AG04450 (cell line): ENCODE data around the gene RAPGEF2. TPM values are rescaled to one million over a fixed set of nuclear protein-coding genes. Genes with fewer than 3 reads are reported as not detected.
"Not testable (repeated sequence)": the region's sequence is repeated elsewhere in the genome, so short reads cannot be mapped to it uniquely, and the experiment has no call there.

Experiments used
- CTCF ChIA-PET: fragments of 300-600, 350-600 bp; formaldehyde crosslinking; extraction: SDS; loops from one replicate; lab custom pipeline; 2022; ENCODE audit warnings: antibody characterized with exemption, inconsistent platforms; lab: Charles Lee
- POLR2A ChIA-PET: fragments of 350-600 bp; formaldehyde crosslinking; extraction: SDS; loops from one replicate; lab custom pipeline; 2021; ENCODE audit warnings: antibody characterized with exemption, inconsistent platforms; lab: Yijun Ruan, JAX
- DNase-seq: peaks from one replicate; pipeline ENCODE4 v3.0.0-alpha.2; 2011; ENCODE audit warnings: low read depth, low spot score
- H3K27ac ChIP-seq: one replicate; pipeline ENCODE4 v1.5.1; 2012; ENCODE audit warnings: low read depth, low read length, control low read depth
- H3K27me3 ChIP-seq: one replicate; pipeline ENCODE4 v1.6.0; 2012; ENCODE audit warnings: low read length; ENCODE audit not compliant: control insufficient read depth, insufficient read depth
- H3K4me3 ChIP-seq: 2 replicates; pipeline ENCODE4 v1.5.1; 2011; ENCODE audit warnings: mild to moderate bottlenecking, low read depth, low read length, control low read depth
- H3K9me3 ChIP-seq: 2 replicates; pipeline ENCODE4 v1.5.1; 2012; ENCODE audit warnings: low read length; ENCODE audit not compliant: control insufficient read depth, insufficient read depth
- CTCF ChIP-seq: IDR thresholded peaks from 2 replicates; pipeline ENCODE4 v1.5.1; 2011; ENCODE audit warnings: low read depth, low read length, control low read depth, inconsistent platforms
- polyA plus RNA-seq: library from polyadenylated mRNA; depleted of rRNA; stranded (reverse); fragments of >200 nt; gene quantifications from 2 replicates; pipeline ENCODE4 v1.2.3, GENCODE V29; 2011

The RAPGEF2 gene
- polyA plus RNA-seq, 1 experiment, result 51.5 TPM

DNA sequence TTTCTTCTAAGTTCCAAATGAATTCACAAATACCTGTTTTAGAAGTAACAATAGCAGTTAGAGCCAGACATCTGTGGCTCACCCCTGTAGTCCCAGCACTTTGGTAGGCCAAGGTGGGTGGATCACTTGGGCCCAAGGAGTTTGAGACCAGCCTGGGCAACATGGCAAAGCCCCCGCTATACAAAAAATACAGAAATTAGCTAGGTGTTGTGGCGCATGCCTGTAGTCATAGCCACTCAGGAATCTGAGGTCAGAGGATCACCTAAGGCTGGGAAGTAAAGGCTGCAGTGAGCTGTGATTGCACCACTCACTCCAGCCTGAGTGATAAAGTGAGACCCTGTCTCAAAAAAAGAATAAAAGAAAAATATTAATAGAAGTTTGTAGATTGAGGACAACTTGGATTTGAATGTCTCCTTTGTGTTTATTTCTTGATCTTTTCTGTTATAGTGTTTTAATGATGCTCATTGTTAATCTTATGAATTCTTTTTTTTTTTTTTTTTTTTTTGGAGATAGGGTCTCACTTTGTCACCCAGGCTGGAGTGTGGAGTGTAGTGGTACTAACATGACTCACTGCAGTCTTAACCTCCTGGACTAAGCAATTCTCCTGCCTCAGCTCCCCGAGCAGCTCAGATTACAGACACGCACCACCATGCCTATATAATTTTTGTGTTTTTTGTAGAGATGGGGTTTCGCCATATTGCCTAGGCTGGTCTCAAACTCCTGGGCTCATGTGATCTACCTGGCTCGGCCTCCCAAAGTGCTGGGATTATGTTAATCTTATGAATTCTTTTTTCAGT, 30.7 kb upstream of the RAPGEF2 start:
- TF ChIP-seq CTCF, result no peak
- ChIA-PET POLR2A (no interaction called here), CTCF (interaction anchor here (1.2 kb wide), 1 partner anchor 25 kb away, joined by 3 read pairs; no protein-coding TSS in a partner anchor)
- Histone ChIP-seq H3K4me3 (no peak overlapping the region), H3K27ac (no peak overlapping the region), H3K27me3 (no peaks in the 10 kb centered on the region), H3K9me3 (no peaks in the 10 kb centered on the region)
- no peak for DNase-seq

GRCh38 chr4:159075531-159075932, 27.3 kb upstream of the RAPGEF2 start:
- H3K9me3 ChIP-seq, result no peaks in the 10 kb centered on the region
- DNase-seq, result no peak
- CTCF ChIA-PET, result no interaction called here
- no peak overlapping the region for H3K4me3 ChIP-seq
- H3K27me3 ChIP-seq, result no peaks in the 10 kb centered on the region
- POLR2A ChIA-PET, result no interaction called here
- no peak overlapping the region for H3K27ac ChIP-seq
- TF ChIP-seq CTCF, result no peak

DNA sequence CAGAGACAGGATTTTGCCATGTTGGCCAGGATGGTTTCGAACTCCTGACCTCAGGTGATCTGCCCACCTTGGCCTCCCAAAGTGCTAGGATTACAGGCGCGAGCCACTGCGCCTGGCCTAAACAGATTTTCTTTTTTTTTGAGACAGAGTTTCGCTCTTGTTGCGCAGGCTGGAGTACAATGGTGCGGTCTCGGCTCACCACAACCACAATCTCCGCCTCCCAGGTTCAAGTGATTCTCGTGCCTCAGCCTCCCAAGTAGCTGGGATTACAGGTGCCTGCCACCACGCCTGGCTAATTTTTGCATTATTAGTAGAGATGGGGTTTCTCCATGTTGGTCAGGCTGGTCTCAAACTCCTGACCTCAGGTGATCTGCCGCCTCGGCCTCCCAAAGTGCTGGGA, 25.9 kb upstream of the RAPGEF2 start:
- CTCF ChIA-PET, POLR2A ChIA-PET, H3K27ac ChIP-seq, H3K9me3 ChIP-seq, H3K27me3 ChIP-seq, H3K4me3 ChIP-seq, DNase-seq: not testable (repeated sequence)

GRCh38 chr4:159077702-159078495, 25.0 kb upstream of the RAPGEF2 start:
- Histone ChIP-seq H3K27me3 (no peaks in the 10 kb centered on the region), H3K9me3 (no peaks in the 10 kb centered on the region), H3K27ac (no peak overlapping the region), H3K4me3 (no peak overlapping the region)
- no peak for DNase-seq
- ChIA-PET POLR2A (no interaction called here), CTCF (no interaction called here)
- TF ChIP-seq CTCF, result no peak

DNA sequence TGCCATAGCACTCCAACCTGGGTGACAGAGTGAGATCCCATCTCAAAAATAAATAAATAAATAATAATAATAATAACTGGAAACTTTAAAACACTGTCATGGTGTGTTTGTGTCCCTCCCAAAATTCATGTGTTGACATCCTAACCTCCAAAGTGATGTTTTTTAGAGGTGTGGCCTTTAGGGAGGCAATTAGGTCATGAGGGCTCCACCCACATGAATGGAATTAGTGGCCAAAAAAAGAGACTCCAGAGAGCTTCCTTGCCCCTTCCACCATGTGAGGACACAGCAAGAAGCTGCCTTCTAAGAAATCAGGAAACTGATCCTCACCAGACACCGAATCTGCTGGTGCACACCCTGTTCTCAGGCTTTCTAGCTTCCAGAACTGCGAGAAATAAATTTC, 23.8 kb upstream of the RAPGEF2 start:
- Histone ChIP-seq H3K27ac (no peak overlapping the region), H3K4me3 (no peak overlapping the region), H3K27me3 (no peaks in the 10 kb centered on the region), H3K9me3 (no peaks in the 10 kb centered on the region)
- DNase-seq, result no peak
- no peak for TF ChIP-seq CTCF
- CTCF ChIA-PET, result no interaction called here
- POLR2A ChIA-PET, result interaction anchor here (0.6 kb wide), 2 partner anchors 24 to 75 kb away, joined by 3 read pairs; no protein-coding TSS in a partner anchor
